Measurements from ENCODE around the gene FOXR1. TPM values are rescaled to one million over a fixed set of nuclear protein-coding genes. Genes with fewer than 3 reads are reported as not detected.

Gene FOXR1
- total RNA-seq, 1 donor from 2014 or later, result not detected

GRCh38 chr11:119026970-119027369 lies 55.4 kb downstream of the FOXR1 start:
- Histone ChIP-seq H3K9me3 (no peaks in the 10 kb centered on the region), H3K4me1 (peaks cover 38% of the 10 kb centered on the region), H3K4me3 (no peak overlapping the region), H3K27ac (no peak overlapping the region), H3K27me3 (ENCODE audit: low read depth) (no peaks in the 10 kb centered on the region), H3K36me3 (peaks cover 51% of the 10 kb centered on the region)
- DNase-seq (no peak), ATAC-seq (no peak)
- no peak for TF ChIP-seq CTCF (IDR thresholded peaks at IDR 0.05)
- intact Hi-C loops (cut with DNase I), result no loop called here

GRCh38 chr11:119027561-119028345 lies 56.2 kb downstream of the FOXR1 start:
- Histone ChIP-seq H3K27me3 (ENCODE audit: low read depth) (no peaks in the 10 kb centered on the region), H3K36me3 (peaks cover 44% of the 10 kb centered on the region), H3K27ac (no peak overlapping the region), H3K4me1 (peaks cover 37% of the 10 kb centered on the region), H3K4me3 (no peak overlapping the region), H3K9me3 (no peaks in the 10 kb centered on the region)
- TF ChIP-seq CTCF (IDR thresholded peaks at IDR 0.05), result no peak
- intact Hi-C loops (cut with DNase I), result no loop called here
- ATAC-seq (no peak), DNase-seq (no peak)

- H3K27me3 ChIP-seq (ENCODE audit: low read depth), result no peaks in the 10 kb centered on the region
- no peak for TF ChIP-seq CTCF (IDR thresholded peaks at IDR 0.05)
- H3K4me3 ChIP-seq, result no peak overlapping the region
- peak overlapping the region; percentile 25 for H3K27ac ChIP-seq
- no peak for DNase-seq
- H3K4me1 ChIP-seq, result peaks cover 37% of the 10 kb centered on the region
- H3K36me3 ChIP-seq, result peaks cover 36% of the 10 kb centered on the region
- H3K9me3 ChIP-seq, result no peaks in the 10 kb centered on the region
- intact Hi-C loops (cut with DNase I), result no loop called here
- no peak for ATAC-seq
Measured at GRCh38 chr11:119028346-119029068, 56.9 kb downstream of the FOXR1 start.

GRCh38 chr11:119029069-119029339 lies 57.4 kb downstream of the FOXR1 start:
- DNase-seq (no peak), ATAC-seq (no peak)
- H3K4me3 ChIP-seq, result peak overlapping the region; percentile 97
- no peaks in the 10 kb centered on the region for H3K9me3 ChIP-seq
- H3K27ac ChIP-seq, result peak overlapping the region; percentile 25
- H3K4me1 ChIP-seq, result peaks cover 36% of the 10 kb centered on the region
- intact Hi-C loops (cut with DNase I), result no loop called here
- H3K36me3 ChIP-seq, result peaks cover 31% of the 10 kb centered on the region
- H3K27me3 ChIP-seq (ENCODE audit: low read depth), result no peaks in the 10 kb centered on the region
- no peak for TF ChIP-seq CTCF (IDR thresholded peaks at IDR 0.05)

GRCh38 chr11:119029340-119030028 lies 57.9 kb downstream of the FOXR1 start:
- H3K4me3 ChIP-seq, result peak overlapping the region; percentile 97
- ATAC-seq, result no peak
- no peaks in the 10 kb centered on the region for H3K9me3 ChIP-seq
- DNase-seq, result no peak
- H3K36me3 ChIP-seq, result peaks cover 26% of the 10 kb centered on the region
- TF ChIP-seq CTCF (IDR thresholded peaks at IDR 0.05), result no peak
- intact Hi-C loops (cut with DNase I), result no loop called here
- H3K4me1 ChIP-seq, result peaks cover 31% of the 10 kb centered on the region
- peak overlapping the region; percentile 86 for H3K27ac ChIP-seq
- H3K27me3 ChIP-seq (ENCODE audit: low read depth), result no peaks in the 10 kb centered on the region
